OCI-LY3 (cell line): ENCODE measurements around the gene TMEM167B.

Source experiments
- H2AFZ ChIP-seq: fragments of 200-600, 300-600 bp; shearing (Covaris generic); 2 replicates; pipeline ENCODE4 v1.6.0; 2014; ENCODE audit warnings: antibody characterized with exemption, low read depth, low read length
- H3K27ac ChIP-seq: fragments of 200-600, 300-600 bp; sonication (generic); 2 replicates; pipeline ENCODE4 v1.5.1; 2014; ENCODE audit warnings: mild to moderate bottlenecking, low read length, moderate library complexity, mixed read lengths
- H3K27me3 ChIP-seq: fragments of 200-600, 300-600 bp; sonication (generic); 2 replicates; pipeline ENCODE4 v1.6.1; 2014; ENCODE audit warnings: low read depth, low read length, mixed read lengths
- H3K36me3 ChIP-seq: fragments of 200-600, 300-600 bp; sonication (generic); replicated peaks from 2 replicates; pipeline ENCODE3; 2014; ENCODE audit warnings: low read depth, low read length, mixed read lengths
- H3K4me1 ChIP-seq: fragments of 300-600, 200-600 bp; sonication (generic); 2 replicates; pipeline ENCODE4 v1.6.1; 2014; ENCODE audit warnings: low read length, mixed read lengths
- H3K4me2 ChIP-seq: fragments of 200-600, 300-600 bp; sonication (generic); 2 replicates; pipeline ENCODE4 v1.6.1; 2014; ENCODE audit warnings: low read length, mixed read lengths
- H3K4me3 ChIP-seq: fragments of 300-600, 200-600 bp; sonication (generic); 2 replicates; pipeline ENCODE4 v1.5.1; 2014; ENCODE audit warnings: antibody characterized with exemption, mild to moderate bottlenecking, low read length, moderate library complexity
- H3K79me2 ChIP-seq: fragments of 300-600, 200-600 bp; shearing (Covaris generic); 2 replicates; pipeline ENCODE4 v1.6.1; 2014; ENCODE audit warnings: mild to moderate bottlenecking, low read length, mixed read lengths
- H3K9ac ChIP-seq: fragments of 300-600, 200-600 bp; shearing (Covaris generic); 2 replicates; pipeline ENCODE4 v1.6.0; 2014; ENCODE audit warnings: mild to moderate bottlenecking, low read length, moderate library complexity
- H3K9me3 ChIP-seq: fragments of 200-600, 300-600 bp; shearing (Covaris generic); 2 replicates; pipeline ENCODE4 v1.6.1; 2014; ENCODE audit warnings: low read length, mixed read lengths; ENCODE audit not compliant: insufficient read depth
- H4K20me1 ChIP-seq: fragments of 200-600, 300-600 bp; sonication (generic); 2 replicates; pipeline ENCODE4 v1.6.1; 2016; ENCODE audit warnings: low read length, mixed read lengths; ENCODE audit not compliant: insufficient read depth
- CTCF ChIP-seq: fragments of 200-600, 300-600 bp; sonication (generic); IDR thresholded peaks from 2 replicates; pipeline ENCODE4 v1.5.1; 2014; ENCODE audit warnings: antibody characterized with exemption, low read length, low read depth
- EZH2phosphoT487 ChIP-seq: fragments of 200-600 bp; shearing (Covaris generic); IDR thresholded peaks from 2 replicates; pipeline ENCODE4 v1.6.1; 2018; ENCODE audit warnings: antibody characterized with exemption, mixed run types, low read depth

Gene TMEM167B

DNA sequence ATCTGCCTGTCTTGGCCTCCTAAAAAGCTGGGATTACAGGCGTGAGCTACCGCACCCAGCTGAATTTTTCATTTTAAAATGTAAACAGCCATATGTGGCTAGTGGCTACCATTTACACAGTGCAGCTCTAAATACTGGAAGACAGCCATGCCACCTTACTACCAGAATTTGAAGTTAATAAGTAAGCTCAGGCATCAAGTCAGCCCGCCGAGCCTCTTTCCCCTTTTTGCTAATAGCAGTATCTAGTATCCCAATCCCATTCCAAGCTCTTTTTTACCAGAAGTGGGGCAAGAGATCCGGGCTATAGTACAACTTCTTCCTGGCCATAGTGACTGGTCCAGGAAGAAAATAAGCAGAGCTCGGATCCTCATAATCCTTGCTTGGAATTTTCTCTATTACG is 29.9 kb upstream of the TMEM167B start:
- H2AFZ ChIP-seq = no peak overlapping the region

DNA sequence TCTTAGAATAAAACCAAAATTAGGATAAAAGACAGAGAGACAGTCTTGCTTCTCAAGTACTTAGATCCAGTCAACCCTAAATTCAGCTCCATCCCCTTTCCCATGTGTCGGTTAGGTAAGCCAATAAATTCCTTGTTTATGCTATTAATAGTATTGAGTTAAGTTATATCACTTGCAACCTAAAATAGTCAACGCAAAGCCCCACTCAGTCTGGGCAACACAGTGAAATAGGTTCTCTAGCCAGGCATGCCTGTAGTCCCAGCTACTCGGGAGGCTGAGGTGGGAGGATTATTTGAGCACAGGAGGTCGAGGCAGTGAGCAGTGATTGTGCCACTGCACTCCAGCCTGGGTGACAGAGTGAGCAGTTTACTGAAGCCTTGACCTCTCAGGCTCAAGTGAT is 29.4 kb upstream of the TMEM167B start:
- Histone ChIP-seq H3K27me3 (no peaks in the 10 kb centered on the region), H3K4me2 (no peak overlapping the region), H2AFZ (no peak overlapping the region), H3K9ac (no peak overlapping the region), H3K27ac (no peak overlapping the region), H3K36me3 (no peaks in the 10 kb centered on the region), H3K79me2 (no peaks in the 10 kb centered on the region), H3K9me3 (no peaks in the 10 kb centered on the region), H3K4me1 (no peaks in the 10 kb centered on the region), H4K20me1 (no peaks in the 10 kb centered on the region), H3K4me3 (no peak overlapping the region)
- TF ChIP-seq EZH2phosphoT487 (no peak), CTCF (no peak)

More for the DNA sequence above, 29.9 kb upstream of the TMEM167B start:
- TF ChIP-seq CTCF (no peak), EZH2phosphoT487 (no peak)
- no peaks in the 10 kb centered on the region for H3K9me3 ChIP-seq
- H3K4me3 ChIP-seq = no peak overlapping the region
- no peaks in the 10 kb centered on the region for H3K79me2 ChIP-seq
- H3K4me2 ChIP-seq = no peak overlapping the region
- no peaks in the 10 kb centered on the region for H4K20me1 ChIP-seq
- no peak overlapping the region for H3K9ac ChIP-seq
- H3K27ac ChIP-seq = no peak overlapping the region
- no peaks in the 10 kb centered on the region for H3K4me1 ChIP-seq
- H3K36me3 ChIP-seq = no peaks in the 10 kb centered on the region
- no peaks in the 10 kb centered on the region for H3K27me3 ChIP-seq

DNA sequence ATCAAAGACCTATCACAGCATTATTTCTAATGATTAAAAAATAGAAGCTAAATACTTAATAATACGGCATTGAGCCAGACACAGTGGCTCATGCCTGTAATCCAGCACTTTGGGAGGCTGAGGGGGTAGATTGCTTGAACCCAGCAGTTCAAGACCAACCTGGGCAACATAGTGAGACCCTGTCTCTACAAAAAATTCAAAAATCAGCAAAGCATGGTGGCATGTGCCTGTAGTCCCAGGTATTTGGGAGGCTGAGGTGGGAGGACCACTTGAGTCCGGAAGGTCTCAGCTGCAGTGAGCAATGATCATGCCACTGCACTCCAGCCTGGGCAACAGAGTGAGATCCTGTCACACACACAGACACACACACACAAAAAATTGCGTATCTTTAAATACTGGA is 25.4 kb upstream of the TMEM167B start:
- TF ChIP-seq EZH2phosphoT487 (no peak), CTCF (no peak)
- Histone ChIP-seq H2AFZ (no peak overlapping the region), H3K27me3 (no peaks in the 10 kb centered on the region), H3K4me2 (no peak overlapping the region), H3K9me3 (no peaks in the 10 kb centered on the region), H3K9ac (no peak overlapping the region), H3K27ac (no peak overlapping the region), H3K36me3 (no peaks in the 10 kb centered on the region), H4K20me1 (no peaks in the 10 kb centered on the region), H3K79me2 (no peaks in the 10 kb centered on the region), H3K4me3 (no peak overlapping the region), H3K4me1 (no peaks in the 10 kb centered on the region)

- no peak overlapping the region for H3K9ac ChIP-seq
- H3K4me1 ChIP-seq = no peaks in the 10 kb centered on the region
- no peaks in the 10 kb centered on the region for H3K27me3 ChIP-seq
- TF ChIP-seq CTCF = no peak
- TF ChIP-seq EZH2phosphoT487 = no peak
- H3K4me3 ChIP-seq = no peak overlapping the region
- no peaks in the 10 kb centered on the region for H3K9me3 ChIP-seq
- H3K79me2 ChIP-seq = no peaks in the 10 kb centered on the region
- no peaks in the 10 kb centered on the region for H3K36me3 ChIP-seq
- H3K4me2 ChIP-seq = no peak overlapping the region
- no peaks in the 10 kb centered on the region for H4K20me1 ChIP-seq
- no peak overlapping the region for H3K27ac ChIP-seq
- no peak overlapping the region for H2AFZ ChIP-seq
Measured at GRCh38 chr1:109067883-109068282, 22.7 kb upstream of the TMEM167B start.
